HG03135 (cell line): Measurements from ENCODE around the gene ATP2B3.

Experiments used
- ATAC-seq: cut with Tn5 transposase; IDR thresholded peaks from one replicate; pipeline ENCODE4 v1.9.1; 2021; ENCODE audit warnings: mild to moderate bottlenecking, moderate library complexity; ENCODE audit not compliant: unreplicated experiment

Gene ATP2B3

GRCh38 chrX:153609917-153610835, 92.7 kb downstream of the ATP2B3 start:
- ATAC-seq: no peak

DNA sequence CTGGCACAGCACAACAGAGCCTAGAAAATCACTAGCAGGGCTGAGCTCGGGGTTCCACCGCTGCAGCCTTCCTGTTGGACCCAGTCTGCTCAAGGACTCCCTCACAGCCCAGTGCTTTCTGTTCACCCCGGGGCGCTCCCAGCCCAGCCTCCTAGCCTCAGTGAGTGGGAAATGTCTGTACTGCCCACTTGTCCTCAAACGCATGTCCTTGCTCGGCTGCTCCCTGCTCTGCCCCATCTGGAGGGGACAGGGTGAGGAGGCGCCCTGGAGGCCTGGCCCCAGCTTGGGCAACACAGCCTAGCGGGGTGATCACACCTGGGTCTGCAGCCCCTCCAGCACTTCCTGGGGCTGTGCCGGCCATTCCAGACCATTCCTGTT, 93.4 kb downstream of the ATP2B3 start:
- no peak for ATAC-seq

DNA sequence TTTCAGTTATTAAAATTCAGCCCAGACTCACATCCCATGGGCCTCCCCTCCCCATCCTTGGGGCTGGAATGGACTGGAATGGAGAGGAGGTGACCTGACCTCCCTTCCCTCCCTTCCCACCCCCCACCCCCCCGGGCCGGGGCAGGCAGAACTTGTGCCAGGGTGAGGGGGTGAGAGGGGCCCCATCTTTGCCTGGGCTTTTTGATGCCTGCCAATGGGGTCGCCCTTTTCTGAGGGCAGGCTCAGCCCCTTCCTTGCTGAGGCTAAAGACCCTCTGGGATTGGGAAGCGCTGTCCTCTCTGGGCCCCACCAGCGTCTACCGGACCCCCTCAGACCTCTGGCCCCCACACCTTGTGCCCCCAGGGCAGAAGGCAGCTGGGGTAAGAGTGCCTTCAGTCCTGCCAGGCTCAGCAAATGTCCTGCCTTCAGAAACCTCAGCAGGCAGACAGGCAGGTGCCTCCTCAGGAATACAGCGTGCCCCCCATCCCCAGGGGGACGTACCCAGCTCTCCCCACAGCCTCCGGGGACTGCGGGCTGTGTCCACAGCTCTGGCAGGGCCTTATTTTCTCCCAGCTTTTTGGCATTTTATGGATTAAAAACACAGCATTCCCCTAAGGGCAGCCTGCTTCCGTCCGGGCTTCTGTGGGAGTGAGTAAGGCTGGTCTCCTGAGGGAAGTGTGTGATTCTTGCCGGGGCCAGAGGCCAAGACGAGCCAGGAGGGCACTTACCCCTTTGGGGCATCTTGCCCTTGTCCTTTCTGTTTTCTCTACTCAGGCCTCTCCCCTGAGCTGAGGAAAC, 94.1 kb downstream of the ATP2B3 start:
- no peak for ATAC-seq

DNA sequence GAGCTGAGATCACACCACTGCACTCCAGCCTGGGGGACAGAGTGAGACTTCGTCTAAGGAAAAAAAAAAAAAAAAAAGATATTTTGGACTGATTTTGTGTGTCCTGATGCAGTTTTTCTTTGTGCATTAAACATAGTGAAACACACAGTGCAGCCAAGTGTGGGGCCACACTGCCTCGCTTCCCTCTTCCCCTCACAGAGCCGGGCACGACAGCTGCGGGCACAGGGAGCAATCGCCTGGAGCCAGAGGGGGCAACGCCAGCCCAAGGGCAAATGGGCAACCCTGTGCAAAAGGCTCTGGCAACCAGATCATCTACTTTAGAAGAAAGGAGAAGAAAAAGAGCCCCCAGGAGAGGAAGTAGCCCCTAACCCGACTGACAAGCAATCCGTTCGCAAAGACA, 95.0 kb downstream of the ATP2B3 start:
- no peak for ATAC-seq

GRCh38 chrX:153614818-153615217, 97.4 kb downstream of the ATP2B3 start:
- no peak for ATAC-seq

GRCh38 chrX:153620576-153620975, 103.1 kb downstream of the ATP2B3 start:
- ATAC-seq: no peak

DNA sequence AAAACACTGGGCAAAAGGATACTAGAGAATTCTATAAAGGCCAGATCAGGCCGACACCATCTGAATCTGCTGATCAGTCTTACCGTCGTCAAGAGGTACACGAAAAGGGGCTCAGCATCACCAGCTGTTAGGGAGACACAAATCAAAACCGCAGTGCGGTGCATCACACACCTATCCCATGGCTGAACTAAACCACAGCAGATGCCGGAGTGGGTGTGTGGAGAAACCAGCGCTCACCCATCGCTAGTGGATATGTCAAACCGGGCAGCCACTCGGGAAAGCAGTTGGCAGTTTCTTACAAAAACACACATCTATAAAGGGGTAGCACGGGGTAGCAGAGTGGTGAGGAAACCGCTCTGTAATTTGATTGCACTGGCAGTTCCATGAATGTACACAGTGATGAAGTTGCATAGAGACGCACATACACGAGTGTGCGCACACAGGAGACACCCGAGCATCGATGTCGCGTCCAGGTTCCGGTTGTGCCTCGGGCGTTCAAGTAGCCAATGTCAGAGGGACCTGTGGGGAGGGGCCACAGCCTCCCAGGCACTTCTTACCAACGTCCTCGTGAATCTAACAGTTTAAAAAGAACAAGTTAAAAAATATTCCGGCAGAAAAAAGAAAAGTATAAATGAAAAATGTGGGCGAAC, 104.6 kb downstream of the ATP2B3 start:
- ATAC-seq: no peak

DNA sequence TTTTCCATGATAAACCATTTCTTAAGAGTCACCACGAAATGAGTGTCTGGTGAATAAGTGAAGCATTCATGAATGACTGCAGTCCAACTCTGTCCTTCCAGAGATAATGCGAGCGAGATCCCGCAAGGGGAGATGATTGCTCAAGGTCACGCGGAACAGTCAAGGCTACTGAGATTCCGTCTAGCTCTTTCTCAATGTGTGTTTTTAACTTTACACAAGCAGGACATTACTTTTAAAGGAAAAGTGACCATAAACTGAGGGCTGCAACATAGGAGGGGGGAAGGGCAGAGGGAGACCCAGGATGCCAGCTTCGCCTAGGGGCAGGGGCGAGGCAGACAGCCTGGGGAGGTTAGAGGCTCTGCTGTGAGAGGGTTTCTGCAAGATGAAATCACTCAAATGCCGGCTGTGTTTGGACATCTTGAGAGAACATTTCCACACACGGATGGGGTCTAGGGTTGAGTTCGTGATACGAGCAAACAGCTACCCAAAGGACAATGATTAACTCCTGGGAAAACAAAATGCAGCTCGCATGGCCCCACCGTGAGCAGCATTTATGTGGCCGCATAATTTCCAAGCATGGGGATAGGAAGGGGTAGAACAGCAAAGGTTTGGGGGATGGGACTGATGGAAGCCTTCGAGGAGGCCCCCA, 105.3 kb downstream of the ATP2B3 start:
- ATAC-seq: no peak

- no peak for ATAC-seq
Observed at GRCh38 chrX:153623310-153624029, 106.0 kb downstream of the ATP2B3 start.

GRCh38 chrX:153624196-153625091, 107.0 kb downstream of the ATP2B3 start:
- no peak for ATAC-seq

GRCh38 chrX:153625271-153626024, 108.0 kb downstream of the ATP2B3 start:
- ATAC-seq: no peak

DNA sequence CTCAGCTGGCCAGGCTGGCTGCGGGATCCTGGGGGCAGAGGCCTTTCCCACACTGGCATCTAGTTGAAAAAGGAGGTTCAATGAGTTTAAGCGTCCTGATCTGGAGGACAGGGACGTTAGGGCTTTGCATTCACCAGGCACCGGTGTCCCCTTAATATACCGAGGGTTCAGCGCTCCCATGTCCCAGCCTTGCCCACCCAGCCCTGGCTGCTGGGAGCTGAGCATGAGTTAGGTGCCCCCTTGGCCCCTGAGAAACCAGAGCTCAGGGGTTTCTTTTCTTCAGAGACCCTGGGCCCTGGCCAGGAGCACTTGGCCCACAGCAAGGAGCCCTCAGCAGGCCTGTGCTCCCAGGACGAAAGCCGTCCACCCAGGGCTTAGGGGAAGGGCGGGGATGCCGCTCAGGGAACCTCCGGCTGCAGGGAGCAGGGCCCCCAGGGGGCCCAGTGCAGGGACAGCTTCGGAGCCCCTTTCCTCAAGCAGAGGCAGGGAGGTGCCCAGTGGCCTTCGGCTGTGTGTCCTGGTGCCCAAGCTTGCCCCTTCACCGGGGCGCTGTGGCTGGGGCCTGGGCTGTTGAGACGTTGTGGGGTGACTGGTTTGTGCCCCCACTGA, 108.7 kb downstream of the ATP2B3 start:
- no peak for ATAC-seq

DNA sequence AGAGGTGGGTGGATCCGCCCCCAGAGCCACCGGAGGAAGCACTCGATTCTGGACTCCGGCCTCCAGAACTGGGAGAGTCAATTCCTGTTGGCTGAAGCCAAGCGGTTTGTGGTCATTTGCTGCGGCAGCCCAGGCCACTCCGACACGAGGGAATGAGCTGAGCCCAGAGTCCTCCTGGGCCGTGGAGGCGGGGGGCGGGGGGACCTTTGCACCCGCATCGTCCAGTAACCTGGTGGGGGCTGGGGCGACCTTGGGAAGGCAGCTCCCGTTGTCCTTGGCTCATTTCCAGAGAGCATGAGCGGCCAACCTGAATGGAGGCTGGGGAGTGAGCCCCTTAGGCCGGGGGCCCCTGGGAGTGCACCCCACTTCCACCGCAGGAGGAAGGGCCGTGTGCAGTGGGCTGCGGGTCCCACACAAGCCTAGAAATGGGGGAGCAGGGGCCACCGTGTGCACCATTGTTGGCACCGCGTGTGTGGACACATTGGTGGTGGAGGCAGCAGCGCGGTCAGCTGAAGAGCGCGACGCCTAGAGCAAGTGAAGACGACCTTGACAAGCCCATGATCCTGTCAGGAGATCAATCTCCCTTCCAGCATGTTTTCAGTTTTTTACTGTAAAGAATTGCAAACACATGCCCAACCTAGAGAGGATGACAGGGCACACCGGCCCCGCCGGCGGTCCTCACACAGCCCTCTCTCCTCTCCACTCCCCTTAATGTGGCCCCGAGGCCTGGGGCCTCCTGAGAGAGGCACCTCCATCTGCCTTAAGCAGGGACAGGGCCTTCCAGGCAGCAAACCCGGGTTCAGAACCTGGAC, 109.6 kb downstream of the ATP2B3 start:
- no peak for ATAC-seq

GRCh38 chrX:153627675-153628111, 110.3 kb downstream of the ATP2B3 start:
- no peak for ATAC-seq

DNA sequence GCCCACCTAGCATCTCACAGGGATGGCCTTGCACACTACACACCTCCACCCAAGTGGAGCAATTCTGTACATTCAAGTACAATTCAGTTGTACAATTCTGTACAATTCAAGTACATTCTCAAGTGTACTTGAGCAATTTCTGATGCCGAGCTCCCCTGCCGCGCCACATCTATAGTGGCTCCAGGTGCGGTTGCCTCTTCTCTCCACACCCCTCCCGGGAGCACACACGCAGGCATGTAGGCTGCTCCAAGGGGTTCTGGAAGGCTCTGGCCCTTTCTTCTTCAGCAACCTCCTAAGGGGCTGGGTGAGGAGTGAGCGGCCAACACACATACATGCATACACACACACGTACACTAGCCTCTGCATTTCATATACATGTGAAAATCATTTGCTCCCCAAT, 110.7 kb downstream of the ATP2B3 start:
- ATAC-seq: no peak

DNA sequence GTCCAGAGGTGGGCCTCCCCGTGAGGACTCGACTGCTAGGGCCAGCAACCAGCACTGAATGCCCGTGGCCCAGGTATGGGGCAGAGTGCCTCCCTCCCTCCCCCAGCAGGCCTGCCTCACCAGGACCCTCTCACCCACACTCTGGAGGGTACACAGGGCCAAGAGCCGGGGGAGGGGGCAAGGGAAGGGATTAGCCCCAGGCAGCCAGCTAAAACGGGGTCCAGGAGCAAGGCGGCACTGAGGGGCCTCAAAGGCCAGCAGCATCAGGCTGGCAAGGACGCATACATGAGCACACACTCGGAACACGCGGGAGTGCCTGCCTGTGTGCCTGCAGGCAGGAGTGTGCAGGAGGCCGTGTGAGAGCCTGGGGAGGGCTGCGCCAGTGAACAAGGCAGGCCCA, 111.2 kb downstream of the ATP2B3 start:
- no peak for ATAC-seq

DNA sequence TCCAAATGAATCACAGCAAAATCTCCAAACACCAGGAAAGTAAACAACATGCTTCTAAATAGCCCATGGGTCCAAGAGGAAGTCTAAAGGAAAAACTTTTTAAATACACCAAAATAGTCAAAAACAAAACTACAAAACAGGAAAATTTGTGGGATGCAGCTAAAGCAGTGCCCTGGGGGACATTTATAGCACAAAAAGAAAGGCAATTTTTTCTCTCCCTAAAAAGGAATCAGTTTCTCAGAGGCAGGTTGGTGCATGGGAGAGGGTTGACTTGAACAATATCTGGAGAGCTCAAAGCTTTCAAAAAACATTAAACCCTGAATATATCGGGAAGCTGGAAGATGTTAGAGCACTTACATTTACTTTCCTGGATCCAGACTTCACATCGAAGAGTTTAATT, 113.9 kb downstream of the ATP2B3 start:
- ATAC-seq: no peak
